Naive B cell (primary cell): ENCODE results near the gene NCK1. TPM values are rescaled to one million over a fixed set of nuclear protein-coding genes. Genes with fewer than 3 reads are reported as not detected.
A peak's percentile ranks its signal among the peaks of the same experiment; 100 is the strongest.
"Not testable (repeated sequence)": the region's sequence is repeated elsewhere in the genome, so short reads cannot be mapped to it uniquely, and the experiment has no call there.

Experiments
- ATAC-seq, 2 donors: fragments of 150-1000 bp; cut with Tn5 transposase; 2 replicates each; pipeline ENCODE4 v1.10.0; 2021; ENCODE audit warnings: low read depth in 2 of 2, mild to moderate bottlenecking in 2 of 2, moderate library complexity in 2 of 2
- DNase-seq: peaks from one replicate; pipeline ENCODE4 v3.0.0; 2022
- H3K27ac Mint-ChIP-seq, 6 donors: one replicate each; pipeline ENCODE4 v1.8.0; 2020 to 2022; ENCODE audit warnings: mild to moderate bottlenecking in 6 of 6, mixed read lengths in 6 of 6, moderate library complexity in 5 of 6, inconsistent platforms in 2 of 6
- H3K27me3 Mint-ChIP-seq, 3 donors: one replicate each; pipeline ENCODE4 v1.8.0; 2021 to 2022; ENCODE audit warnings: mixed read lengths in 3 of 3, mild to moderate bottlenecking in 1 of 3
- H3K36me3 Mint-ChIP-seq, 2 donors: one replicate each; pipeline ENCODE4 v1.8.0; 2020 to 2022; ENCODE audit warnings: mixed read lengths in 2 of 2, inconsistent platforms in 1 of 2, mild to moderate bottlenecking in 1 of 2
- H3K4me1 Mint-ChIP-seq, 3 donors: one replicate each; pipeline ENCODE4 v1.8.0; 2020 to 2022; ENCODE audit warnings: mixed read lengths in 3 of 3, inconsistent platforms in 1 of 3, mild to moderate bottlenecking in 1 of 3, moderate library complexity in 1 of 3
- H3K4me3 Mint-ChIP-seq, 8 donors: one replicate each; pipeline ENCODE4 v1.8.0; 2020 to 2022; ENCODE audit warnings: mild to moderate bottlenecking in 8 of 8, mixed read lengths in 8 of 8, moderate library complexity in 8 of 8, inconsistent platforms in 2 of 8
- H3K9me3 Mint-ChIP-seq, 7 donors: one replicate each; pipeline ENCODE4 v1.8.0; 2020 to 2022; ENCODE audit warnings: mixed read lengths in 7 of 7, mild to moderate bottlenecking in 5 of 7, inconsistent platforms in 2 of 7, moderate library complexity in 1 of 7
- polyA plus RNA-seq, 6 donors: library from polyadenylated mRNA; unstranded; fragments of 300-500 nt; fragmentation: Illumina TruSeq; gene quantifications; one replicate each; pipeline ENCODE4 v1.2.3, GENCODE V29; 2021; ENCODE audit warnings: low read depth in 6 of 6

The NCK1 gene
- polyA plus RNA-seq, 6 donors from 2014 or later = 40.2 to 48.7 (median 42.6) TPM

DNA sequence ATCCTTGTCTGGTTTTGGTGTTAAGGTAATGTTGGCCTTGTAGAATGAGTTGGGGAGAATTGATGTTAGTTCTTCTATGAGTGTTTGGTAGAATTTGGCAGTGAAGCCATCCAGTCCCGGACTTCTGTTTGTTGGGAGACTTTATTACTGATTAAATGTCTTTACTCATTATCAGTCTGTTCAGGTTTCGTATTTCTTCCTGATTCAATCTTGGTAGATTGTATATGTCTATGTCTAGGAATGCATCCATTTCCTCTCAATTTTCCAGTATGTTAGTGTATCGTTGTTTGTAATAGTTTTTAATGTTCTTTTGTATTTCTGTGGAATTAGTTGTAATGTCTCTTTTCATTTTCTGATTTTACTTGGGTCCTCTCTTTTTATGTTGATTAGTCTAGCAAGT is 39.4 kb downstream of the NCK1 start:
- DNase-seq (no peak), ATAC-seq (no peak)
- H3K9me3 Mint-ChIP-seq = peaks cover 0 to 31% (median 17%) of the 10 kb centered on the region in 7 donors
- H3K27ac Mint-ChIP-seq = peak overlapping the region; percentile 4 to 80 (median 46)
- H3K4me1 Mint-ChIP-seq = peaks cover 58 to 80% (median 75%) of the 10 kb centered on the region in 3 donors
- no peaks in the 10 kb centered on the region for H3K27me3 Mint-ChIP-seq
- peak overlapping the region in 4 of 8 donors; percentile 1 to 74 (median 45) for H3K4me3 Mint-ChIP-seq
- peaks cover 0 to 22% of the 10 kb centered on the region in 2 donors for H3K36me3 Mint-ChIP-seq

GRCh38 chr3:136902530-136902929 is 40.5 kb downstream of the NCK1 start:
- DNase-seq (peak; percentile 7), ATAC-seq (peak; percentile 47 to 63)
- not testable (repeated sequence) for H3K27me3 Mint-ChIP-seq
- peak overlapping the region in 7 of 8 donors; percentile 2 to 70 (median 14) for H3K4me3 Mint-ChIP-seq
- peak overlapping the region in 2 of 6 donors; percentile 3 to 71 for H3K27ac Mint-ChIP-seq
- peaks cover 0 to 22% of the 10 kb centered on the region in 2 donors for H3K36me3 Mint-ChIP-seq
- H3K4me1 Mint-ChIP-seq = peaks cover 66 to 82% (median 76%) of the 10 kb centered on the region in 3 donors
- H3K9me3 Mint-ChIP-seq = peaks cover 0 to 31% (median 17%) of the 10 kb centered on the region in 7 donors

- Mint-ChIP-seq H3K4me3 (peak overlapping the region in 2 of 8 donors; percentile 14 to 69), H3K4me1 (peaks cover 74 to 88% (median 77%) of the 10 kb centered on the region in 3 donors), H3K36me3 (peaks cover 0 to 22% of the 10 kb centered on the region in 2 donors), H3K9me3 (peaks cover 0 to 31% (median 17%) of the 10 kb centered on the region in 7 donors), H3K27ac (peak overlapping the region in 3 of 6 donors; percentile 15 to 70 (median 57)), H3K27me3 (no peaks in the 10 kb centered on the region)
- DNase-seq (no peak), ATAC-seq (no peak)
These were observed 41.9 kb downstream of the NCK1 start for GRCh38 chr3:136903899-136904298.

- H3K4me1 Mint-ChIP-seq = peaks cover 74 to 88% (median 77%) of the 10 kb centered on the region in 3 donors
- peak overlapping the region in 2 of 6 donors; percentile 50 to 94 for H3K27ac Mint-ChIP-seq
- no peaks in the 10 kb centered on the region for H3K27me3 Mint-ChIP-seq
- peaks cover 0 to 16% of the 10 kb centered on the region in 2 donors for H3K36me3 Mint-ChIP-seq
- DNase-seq (no peak), ATAC-seq (no peak)
- peaks cover 0 to 31% (median 15%) of the 10 kb centered on the region in 7 donors for H3K9me3 Mint-ChIP-seq
- no peak overlapping the region for H3K4me3 Mint-ChIP-seq
These were observed 42.7 kb downstream of the NCK1 start for GRCh38 chr3:136904746-136905145.

DNA sequence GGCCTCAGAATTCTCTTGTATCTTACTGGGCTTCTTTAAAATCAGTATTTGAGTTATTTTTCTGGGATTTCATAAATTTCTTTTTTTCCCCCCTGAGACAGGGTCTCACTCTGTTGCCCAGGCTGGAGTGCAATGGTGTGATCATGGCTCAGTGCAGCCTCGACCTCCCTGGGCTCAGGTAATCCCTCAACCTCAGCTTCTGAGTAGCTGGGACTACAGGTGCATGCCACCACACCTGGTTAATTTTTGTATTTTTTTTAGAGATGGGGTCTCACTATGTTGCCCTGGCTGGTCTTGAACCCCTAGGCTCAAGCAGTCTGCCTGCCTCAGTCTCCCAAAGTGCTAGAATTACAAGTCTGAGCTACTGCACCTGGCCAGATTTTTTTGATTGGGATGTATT is 43.5 kb downstream of the NCK1 start:
- no peak for DNase-seq
- H3K9me3 Mint-ChIP-seq = peaks cover 0 to 24% (median 15%) of the 10 kb centered on the region in 7 donors
- no peak overlapping the region for H3K4me3 Mint-ChIP-seq
- no peaks in the 10 kb centered on the region for H3K27me3 Mint-ChIP-seq
- ATAC-seq = no peak
- peaks cover 0 to 9% of the 10 kb centered on the region in 2 donors for H3K36me3 Mint-ChIP-seq
- peaks cover 71 to 88% (median 74%) of the 10 kb centered on the region in 3 donors for H3K4me1 Mint-ChIP-seq
- peak overlapping the region in 4 of 6 donors; percentile 26 to 88 (median 40) for H3K27ac Mint-ChIP-seq

- Mint-ChIP-seq H3K27me3 (no peaks in the 10 kb centered on the region), H3K4me1 (peaks cover 66 to 87% (median 70%) of the 10 kb centered on the region in 3 donors), H3K27ac (peak overlapping the region in 5 of 6 donors; percentile 12 to 50 (median 35)), H3K36me3 (peaks cover 0 to 9% of the 10 kb centered on the region in 2 donors), H3K4me3 (peak overlapping the region in 2 of 8 donors; percentile 8 to 70), H3K9me3 (peaks cover 0 to 22% (median 17%) of the 10 kb centered on the region in 7 donors)
- DNase-seq (no peak), ATAC-seq (no peak)
These were observed 44.7 kb downstream of the NCK1 start for GRCh38 chr3:136906725-136907124.

GRCh38 chr3:136908297-136908696 is 46.3 kb downstream of the NCK1 start:
- Mint-ChIP-seq H3K9me3 (peaks cover 0 to 32% (median 15%) of the 10 kb centered on the region in 7 donors), H3K4me3 (no peak overlapping the region), H3K27ac (peak overlapping the region in 3 of 6 donors; percentile 59 to 79 (median 71)), H3K27me3 (no peaks in the 10 kb centered on the region), H3K4me1 (peaks cover 68 to 87% (median 70%) of the 10 kb centered on the region in 3 donors), H3K36me3 (peaks cover 6 to 16% of the 10 kb centered on the region in 2 donors)
- DNase-seq (no peak), ATAC-seq (no peak)

- no peak for ATAC-seq
- DNase-seq = no peak
- Mint-ChIP-seq H3K36me3 (peaks cover 6 to 8% of the 10 kb centered on the region in 2 donors), H3K27me3 (no peaks in the 10 kb centered on the region), H3K9me3 (peaks cover 0 to 24% (median 11%) of the 10 kb centered on the region in 7 donors), H3K4me3 (peak overlapping the region in 2 of 8 donors; percentile 3 to 8), H3K27ac (peak overlapping the region; percentile 1 to 82 (median 44)), H3K4me1 (peaks cover 64 to 86% (median 74%) of the 10 kb centered on the region in 3 donors)
These were observed 47.2 kb downstream of the NCK1 start for GRCh38 chr3:136909187-136909586.

GRCh38 chr3:136910697-136911096 is 48.7 kb downstream of the NCK1 start:
- peak overlapping the region in 1 of 6 donors; percentile 67 for H3K27ac Mint-ChIP-seq
- H3K4me3 Mint-ChIP-seq = no peak overlapping the region
- peaks cover 8 to 14% of the 10 kb centered on the region in 2 donors for H3K36me3 Mint-ChIP-seq

DNA sequence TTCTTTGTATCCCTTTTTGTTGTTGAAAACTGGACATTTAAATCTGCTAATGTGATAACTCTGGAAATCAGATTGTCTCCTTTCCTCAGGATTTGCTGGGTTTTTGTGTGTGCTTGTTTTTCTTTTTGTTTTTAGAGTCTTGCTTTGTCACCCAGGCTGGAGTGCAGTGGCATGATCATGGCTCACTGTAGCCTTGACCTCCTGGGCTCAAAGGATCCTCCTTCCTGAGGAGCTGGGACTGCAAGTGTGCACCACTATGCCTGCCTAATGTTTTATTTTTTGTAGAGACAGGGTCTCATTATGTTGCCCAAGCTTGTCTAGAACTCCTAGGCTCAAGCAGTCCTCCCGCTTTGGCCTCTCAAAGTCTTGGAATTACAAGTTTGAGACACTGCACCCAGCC is 51.2 kb downstream of the NCK1 start:
- peak overlapping the region in 4 of 8 donors; percentile 1 to 73 (median 44) for H3K4me3 Mint-ChIP-seq
- ATAC-seq (no peak), DNase-seq (no peak)
- no peaks in the 10 kb centered on the region for H3K27me3 Mint-ChIP-seq
- H3K27ac Mint-ChIP-seq = peak overlapping the region in 2 of 6 donors; percentile 48 to 68
- H3K9me3 Mint-ChIP-seq = peaks cover 0 to 16% (median 1%) of the 10 kb centered on the region in 7 donors
- peaks cover 67 to 89% (median 83%) of the 10 kb centered on the region in 3 donors for H3K4me1 Mint-ChIP-seq
- peaks cover 8 to 14% of the 10 kb centered on the region in 2 donors for H3K36me3 Mint-ChIP-seq

More at GRCh38 chr3:136910697-136911096, 48.7 kb downstream of the NCK1 start:
- peaks cover 0 to 16% (median 2%) of the 10 kb centered on the region in 7 donors for H3K9me3 Mint-ChIP-seq
- DNase-seq (no peak), ATAC-seq (no peak)
- peaks cover 73 to 95% (median 86%) of the 10 kb centered on the region in 3 donors for H3K4me1 Mint-ChIP-seq
- no peaks in the 10 kb centered on the region for H3K27me3 Mint-ChIP-seq

GRCh38 chr3:136914739-136915138 is 52.7 kb downstream of the NCK1 start:
- Mint-ChIP-seq H3K4me1 (peaks cover 57 to 83% (median 83%) of the 10 kb centered on the region in 3 donors), H3K36me3 (peaks cover 8 to 14% of the 10 kb centered on the region in 2 donors)

GRCh38 chr3:136916223-136916622 is 54.2 kb downstream of the NCK1 start:
- Mint-ChIP-seq H3K4me3 (no peak overlapping the region), H3K27me3 (no peaks in the 10 kb centered on the region), H3K27ac (peak overlapping the region in 1 of 6 donors; percentile 65), H3K36me3 (peaks cover 9 to 14% of the 10 kb centered on the region in 2 donors), H3K4me1 (peaks cover 54 to 88% (median 80%) of the 10 kb centered on the region in 3 donors), H3K9me3 (peaks cover 0 to 16% (median 1%) of the 10 kb centered on the region in 7 donors)
- DNase-seq (no peak), ATAC-seq (no peak)

More at GRCh38 chr3:136914739-136915138, 52.7 kb downstream of the NCK1 start:
- Mint-ChIP-seq H3K27me3 (no peaks in the 10 kb centered on the region), H3K4me3 (no peak overlapping the region), H3K9me3 (peaks cover 0 to 16% (median 1%) of the 10 kb centered on the region in 7 donors), H3K27ac (no peak overlapping the region)
- DNase-seq (no peak), ATAC-seq (no peak)

DNA sequence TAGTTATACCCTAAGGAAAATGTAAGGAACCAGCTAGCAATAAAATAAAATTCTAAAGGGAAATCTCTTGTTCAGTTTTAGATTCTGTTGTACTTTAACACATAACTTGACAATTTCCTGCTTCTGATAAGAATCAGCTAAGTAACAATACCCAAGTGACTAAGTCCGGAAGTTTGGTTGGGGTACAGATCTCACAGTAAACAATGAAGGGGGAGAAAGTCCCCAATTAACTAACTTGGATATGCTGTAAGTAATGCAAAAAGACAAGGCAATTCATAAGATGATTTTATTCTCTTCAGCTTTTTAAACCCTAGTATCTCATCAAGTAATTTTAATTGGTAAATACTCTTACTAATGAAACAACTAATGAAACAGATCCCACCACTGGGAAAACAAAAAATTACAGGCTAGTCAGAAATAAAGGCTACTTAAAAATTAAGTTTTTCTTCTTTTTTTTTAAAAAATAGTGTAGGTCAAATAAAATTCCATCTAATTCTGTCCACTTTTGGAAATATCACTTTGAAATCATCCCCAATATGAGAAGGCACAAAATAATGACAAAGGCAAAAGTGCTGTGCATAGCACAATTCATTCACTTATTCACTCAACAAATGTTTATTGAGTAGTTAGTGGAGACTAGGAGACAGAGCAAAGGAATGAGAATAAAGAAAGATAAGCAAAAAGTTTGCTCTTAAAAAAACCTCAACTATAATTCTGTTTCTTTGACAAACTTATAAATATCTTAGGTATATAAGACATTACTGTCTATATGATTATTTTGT is 58.0 kb downstream of the NCK1 start:
- ATAC-seq (peak; percentile 40 to 46), DNase-seq (no peak)
- peak overlapping the region in 1 of 8 donors; percentile 25 for H3K4me3 Mint-ChIP-seq
- peak overlapping the region in 3 of 6 donors; percentile 9 to 61 (median 9) for H3K27ac Mint-ChIP-seq
- H3K9me3 Mint-ChIP-seq = no peaks in the 10 kb centered on the region
- no peaks in the 10 kb centered on the region for H3K27me3 Mint-ChIP-seq
- peaks cover 5 to 7% of the 10 kb centered on the region in 2 donors for H3K36me3 Mint-ChIP-seq
- peaks cover 57 to 70% (median 69%) of the 10 kb centered on the region in 3 donors for H3K4me1 Mint-ChIP-seq
